ENCODE data around the gene MS4A3. TPM values are rescaled to one million over a fixed set of nuclear protein-coding genes. Genes with fewer than 3 reads are reported as not detected.
"Not testable (repeated sequence)": the region's sequence is repeated elsewhere in the genome, so short reads cannot be mapped to it uniquely, and the experiment has no call there.

MS4A3 gene, protein sequence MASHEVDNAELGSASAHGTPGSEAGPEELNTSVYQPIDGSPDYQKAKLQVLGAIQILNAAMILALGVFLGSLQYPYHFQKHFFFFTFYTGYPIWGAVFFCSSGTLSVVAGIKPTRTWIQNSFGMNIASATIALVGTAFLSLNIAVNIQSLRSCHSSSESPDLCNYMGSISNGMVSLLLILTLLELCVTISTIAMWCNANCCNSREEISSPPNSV
- not detected for total RNA-seq

DNA sequence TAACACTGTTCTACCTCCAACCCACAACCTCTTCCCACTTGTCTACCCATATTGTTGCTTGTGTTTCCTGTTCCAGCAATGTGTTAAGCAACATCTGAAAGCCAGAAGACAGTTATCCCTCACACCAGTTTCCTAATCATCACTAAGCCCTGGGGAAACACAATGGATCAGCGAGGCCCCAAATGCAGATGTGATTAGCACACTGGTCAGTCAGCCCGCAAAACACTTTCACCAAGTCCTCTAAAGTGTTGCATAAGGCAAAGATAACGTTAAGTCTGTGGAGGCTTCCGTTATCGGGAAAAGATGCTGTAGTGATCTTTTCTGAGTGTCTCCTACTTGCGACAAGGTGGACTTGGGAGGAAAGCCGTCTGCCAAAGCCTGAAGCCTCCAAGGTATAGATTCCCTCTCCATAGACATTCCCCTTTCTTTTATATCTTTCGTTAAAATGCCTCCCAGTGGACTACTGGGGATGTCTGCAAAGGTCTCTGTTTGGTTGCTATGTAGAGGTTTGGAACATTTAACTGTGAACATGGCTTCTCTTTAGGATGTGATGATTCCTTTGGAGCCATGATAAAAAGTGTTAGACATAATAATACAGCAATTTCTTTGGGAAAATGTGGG lies at the start of gene MS4A3:
Gene MS4A3 (plus strand): TSS at position 317 of the 621 bp plus-strand sequence. CDS start 4,496 bp downstream, outside the sequence.
- Histone ChIP-seq H3K36me3 (no peaks in the 10 kb centered on the region), H3K9me3 (no peaks in the 10 kb centered on the region), H3K4me3 (no peak within 1 kb of the TSS), H3K27ac (no peak within 1 kb of the TSS), H3K27me3 (no peaks in the 10 kb centered on the region), H3K4me1 (no peaks in the 10 kb centered on the region)
- no peak for ATAC-seq
- 73 to 77% methylated on average over 8 of the region's 8 CpGs for WGBS, 2 donors (ENCODE audit: low coverage in 1 of 2)
- TF ChIP-seq POLR2AphosphoS5 (IDR thresholded peaks at IDR 0.05) = no peak
- TF ChIP-seq, protein P1, sequence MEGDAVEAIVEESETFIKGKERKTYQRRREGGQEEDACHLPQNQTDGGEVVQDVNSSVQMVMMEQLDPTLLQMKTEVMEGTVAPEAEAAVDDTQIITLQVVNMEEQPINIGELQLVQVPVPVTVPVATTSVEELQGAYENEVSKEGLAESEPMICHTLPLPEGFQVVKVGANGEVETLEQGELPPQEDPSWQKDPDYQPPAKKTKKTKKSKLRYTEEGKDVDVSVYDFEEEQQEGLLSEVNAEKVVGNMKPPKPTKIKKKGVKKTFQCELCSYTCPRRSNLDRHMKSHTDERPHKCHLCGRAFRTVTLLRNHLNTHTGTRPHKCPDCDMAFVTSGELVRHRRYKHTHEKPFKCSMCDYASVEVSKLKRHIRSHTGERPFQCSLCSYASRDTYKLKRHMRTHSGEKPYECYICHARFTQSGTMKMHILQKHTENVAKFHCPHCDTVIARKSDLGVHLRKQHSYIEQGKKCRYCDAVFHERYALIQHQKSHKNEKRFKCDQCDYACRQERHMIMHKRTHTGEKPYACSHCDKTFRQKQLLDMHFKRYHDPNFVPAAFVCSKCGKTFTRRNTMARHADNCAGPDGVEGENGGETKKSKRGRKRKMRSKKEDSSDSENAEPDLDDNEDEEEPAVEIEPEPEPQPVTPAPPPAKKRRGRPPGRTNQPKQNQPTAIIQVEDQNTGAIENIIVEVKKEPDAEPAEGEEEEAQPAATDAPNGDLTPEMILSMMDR (IDR thresholded peaks at IDR 0.05) = no peak
- TF ChIP-seq EP300 (IDR thresholded peaks at IDR 0.05) = no peak
- TF ChIP-seq POLR2A (IDR thresholded peaks at IDR 0.05) = no peak

DNA sequence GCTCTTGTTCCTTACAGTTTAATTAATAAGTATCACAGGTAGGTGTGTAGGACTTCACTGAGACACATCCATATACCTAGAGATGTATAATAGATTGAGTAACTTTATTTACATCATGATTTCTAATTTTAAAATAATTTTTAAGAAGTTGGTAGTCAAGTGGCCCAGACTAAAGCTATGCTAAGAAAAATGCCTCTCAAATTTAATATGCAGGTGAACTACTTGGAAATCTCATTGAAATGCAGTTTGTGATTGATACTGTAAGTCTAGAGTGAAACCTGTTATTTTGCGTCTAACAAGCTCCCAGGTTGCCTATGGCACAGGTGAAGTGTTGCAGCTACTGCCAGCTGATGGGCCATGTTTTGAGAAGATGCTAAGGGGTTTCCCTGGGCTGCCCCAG lies 39.6 kb upstream of the MS4A3 start, which contains the start of gene OOSP4B:
Gene OOSP4B (plus strand): TSS at position 301 of the 400 bp plus-strand sequence.
- no peaks in the 10 kb centered on the region for H3K27me3 ChIP-seq
- H3K36me3 ChIP-seq = no peaks in the 10 kb centered on the region
- TF ChIP-seq POLR2A (IDR thresholded peaks at IDR 0.05) = no peak
- TF ChIP-seq, protein P1 (IDR thresholded peaks at IDR 0.05) = no peak
- no peak for TF ChIP-seq POLR2AphosphoS5 (IDR thresholded peaks at IDR 0.05)
- no peak for TF ChIP-seq EP300 (IDR thresholded peaks at IDR 0.05)
- H3K4me1 ChIP-seq = no peaks in the 10 kb centered on the region
- no peak for ATAC-seq
- peaks cover 0 to 5% (median 0%) of the 10 kb centered on the region in 3 donors for H3K9me3 ChIP-seq
- no peak within 1 kb of the TSS for H3K4me3 ChIP-seq
- 80 to 100% methylated on average over 1 of the region's 1 CpG for WGBS, 2 donors (ENCODE audit: low coverage in 1 of 2)
- no peak within 1 kb of the TSS for H3K27ac ChIP-seq

DNA sequence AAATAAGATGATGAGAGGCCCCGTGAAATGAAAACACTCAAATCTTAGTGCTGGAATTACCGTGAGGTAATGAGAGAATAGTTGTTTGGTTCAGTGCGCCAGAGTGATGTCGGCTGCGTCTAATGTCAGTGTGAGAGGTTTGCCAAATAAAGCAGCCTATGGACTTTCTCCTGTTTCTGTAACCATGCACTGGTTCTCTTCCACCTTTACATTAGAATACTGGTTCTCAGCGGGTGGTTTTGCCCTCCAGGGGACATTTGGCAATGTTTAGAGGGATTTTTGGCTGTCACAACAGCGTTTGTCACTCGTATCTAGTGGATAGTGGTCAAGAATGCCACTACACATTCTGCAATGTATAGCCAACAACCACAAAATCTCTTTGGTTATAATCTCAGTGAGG lies 38.4 kb upstream of the MS4A3 start:
- H3K4me1 ChIP-seq = no peaks in the 10 kb centered on the region
- TF ChIP-seq POLR2A (IDR thresholded peaks at IDR 0.05) = no peak
- TF ChIP-seq, protein P1 (IDR thresholded peaks at IDR 0.05) = no peak
- TF ChIP-seq EP300 (IDR thresholded peaks at IDR 0.05) = no peak
- TF ChIP-seq POLR2AphosphoS5 (IDR thresholded peaks at IDR 0.05) = no peak
- peaks cover 0 to 5% (median 0%) of the 10 kb centered on the region in 3 donors for H3K9me3 ChIP-seq
- no peak overlapping the region for H3K4me3 ChIP-seq
- no peaks in the 10 kb centered on the region for H3K36me3 ChIP-seq
- ATAC-seq = no peak
- WGBS, 2 donors (ENCODE audit: low coverage in 1 of 2) = 42 to 70% methylated on average over 5 of the region's 8 CpGs
- no peak overlapping the region for H3K27ac ChIP-seq
- no peaks in the 10 kb centered on the region for H3K27me3 ChIP-seq

DNA sequence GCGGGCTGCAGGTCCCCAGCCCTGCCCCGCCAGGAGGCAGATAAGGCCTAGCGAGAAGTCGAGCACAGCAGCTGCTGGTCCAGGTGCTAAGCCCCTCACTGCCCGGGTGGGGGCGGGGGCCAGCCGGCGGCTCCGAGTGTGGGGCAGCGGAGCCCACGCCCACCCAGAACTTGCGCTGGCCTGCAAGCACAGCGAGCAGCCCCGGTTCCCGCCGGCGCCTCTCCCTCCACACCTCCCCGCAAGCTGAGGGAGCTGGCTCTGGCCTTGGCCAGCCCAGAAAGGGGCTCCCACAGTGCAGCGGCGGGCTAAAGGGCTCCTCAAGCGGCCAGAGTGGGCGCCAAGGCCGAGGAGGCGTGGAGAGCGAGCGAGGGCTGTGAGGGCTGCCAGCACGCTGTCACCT lies 36.1 kb upstream of the MS4A3 start:
- not testable (repeated sequence) for H3K4me1 ChIP-seq, ATAC-seq, H3K27ac ChIP-seq, H3K9me3 ChIP-seq, H3K4me3 ChIP-seq, H3K36me3 ChIP-seq, H3K27me3 ChIP-seq
- no CpG with 5 or more reads among the region's 27 CpGs for whole genome bisulfite sequencing, 2 donors (ENCODE audit: low coverage in 1 of 2)

DNA sequence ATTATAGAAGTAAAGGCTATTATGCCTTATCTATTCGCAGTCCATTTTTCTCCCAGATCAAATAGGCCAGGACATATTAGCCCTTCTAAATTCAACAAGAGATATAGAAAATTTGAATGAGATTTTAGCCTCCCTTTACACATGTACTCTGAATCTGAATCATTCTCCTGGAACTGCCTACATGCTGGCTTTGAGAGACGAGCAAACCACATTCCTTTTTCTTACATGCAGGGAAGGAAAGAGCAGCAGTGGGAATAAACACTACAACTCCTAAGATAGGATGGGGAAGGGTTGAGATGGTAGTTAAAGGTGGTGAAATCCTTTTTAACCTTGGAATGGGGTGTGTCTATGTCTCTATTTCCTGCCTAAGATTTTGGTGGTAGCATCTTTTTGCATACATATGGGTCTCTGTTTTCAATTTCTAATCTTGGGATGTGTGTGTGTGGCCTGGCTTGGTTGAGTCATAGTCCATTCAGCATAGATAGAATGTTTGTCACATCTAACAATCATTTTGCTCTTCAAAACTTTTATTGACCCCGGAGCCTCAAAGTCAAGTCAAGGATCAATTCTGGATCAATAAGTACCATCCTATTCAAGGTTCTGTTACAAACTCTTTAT lies 27.3 kb upstream of the MS4A3 start:
- H3K27me3 ChIP-seq = no peaks in the 10 kb centered on the region
- no peak overlapping the region for H3K4me3 ChIP-seq
- ATAC-seq = no peak
- no peaks in the 10 kb centered on the region for H3K36me3 ChIP-seq
- no peak for TF ChIP-seq POLR2A (IDR thresholded peaks at IDR 0.05)
- TF ChIP-seq POLR2AphosphoS5 (IDR thresholded peaks at IDR 0.05) = no peak
- TF ChIP-seq EP300 (IDR thresholded peaks at IDR 0.05) = no peak
- TF ChIP-seq, protein P1 (IDR thresholded peaks at IDR 0.05) = no peak
- 75 to 92% methylated on average over 2 to 3 of the region's 3 CpGs for WGBS, 2 donors (ENCODE audit: low coverage in 1 of 2)
- no peaks in the 10 kb centered on the region for H3K9me3 ChIP-seq
- H3K27ac ChIP-seq = no peak overlapping the region
- H3K4me1 ChIP-seq = no peaks in the 10 kb centered on the region
